ENCODE measurements around the gene LRP2. TPM values are rescaled to one million over a fixed set of nuclear protein-coding genes. Genes with fewer than 3 reads are reported as not detected.
A peak's percentile ranks its signal among the peaks of the same experiment; 100 is the strongest.
"Not testable (repeated sequence)": the region's sequence is repeated elsewhere in the genome, so short reads cannot be mapped to it uniquely, and the experiment has no call there.

The LRP2 gene
- polyA plus RNA-seq (2013, experiment 1 of 2): 2.7 TPM
- 2.8 TPM for polyA plus RNA-seq (2013, experiment 2 of 2)

DNA sequence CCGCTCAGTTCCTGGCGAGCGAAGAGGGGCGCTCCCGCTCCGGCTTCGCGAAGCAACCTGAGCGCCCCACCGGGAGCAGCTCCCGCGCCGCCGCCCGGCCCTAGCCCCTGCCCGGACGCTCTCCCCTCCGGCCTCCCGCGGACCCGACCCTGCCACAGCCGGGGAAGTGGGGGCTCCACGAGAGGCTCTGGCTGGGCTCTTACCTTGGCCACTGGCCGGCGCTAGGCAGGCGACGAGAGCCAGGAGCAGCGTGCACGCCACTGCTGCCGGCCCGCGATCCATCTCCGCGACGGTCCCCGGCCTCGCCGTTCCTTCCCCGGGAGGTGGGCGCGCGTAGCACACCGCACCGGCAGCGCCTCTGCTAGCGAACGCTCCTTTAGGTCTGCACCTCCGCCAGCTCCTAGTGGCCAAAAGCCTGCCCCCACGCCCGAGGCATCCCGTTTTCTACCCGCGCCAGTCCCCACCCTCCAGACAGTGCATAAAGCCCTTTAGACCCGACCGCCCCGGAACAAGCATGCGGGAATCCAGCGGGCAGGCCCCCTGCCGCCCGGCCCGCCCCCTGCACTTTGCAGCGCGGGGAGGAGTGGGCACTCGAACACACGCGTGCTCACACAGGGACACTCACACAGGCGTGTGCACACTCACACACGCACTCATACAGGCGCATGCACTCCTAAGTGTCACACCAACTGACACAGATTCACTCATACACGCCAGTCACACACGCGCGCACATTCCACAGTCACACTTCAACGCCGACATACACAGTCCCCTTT is at the start of gene LRP2:
LRP2 (minus strand) TSS at position 417 of the 776 bp plus-strand sequence; CDS start at position 282, 135 bp downstream.
- WGBS, 2 experiments (ENCODE audit: insufficient coverage in 2 of 2): 1% methylated on average over 57 to 61 of the region's 75 CpGs
- H3K36me3 ChIP-seq (ENCODE audit: control insufficient read depth, insufficient read depth, low read length): no peaks in the 10 kb centered on the region
- peak within 1 kb of the TSS; percentile 44 for H3K4me3 ChIP-seq (ENCODE audit: extremely low read depth, insufficient read depth, low read length, poor library complexity, severe bottlenecking)
- H3K27ac ChIP-seq (ENCODE audit: low read depth, low read length, severe bottlenecking): no peak within 1 kb of the TSS
- peaks cover 20% of the 10 kb centered on the region for H3K4me1 ChIP-seq (ENCODE audit: control insufficient read depth, insufficient read depth, low read length, poor library complexity, severe bottlenecking)
- H3K9me3 ChIP-seq (ENCODE audit: control insufficient read depth, low read length): no peaks in the 10 kb centered on the region

DNA sequence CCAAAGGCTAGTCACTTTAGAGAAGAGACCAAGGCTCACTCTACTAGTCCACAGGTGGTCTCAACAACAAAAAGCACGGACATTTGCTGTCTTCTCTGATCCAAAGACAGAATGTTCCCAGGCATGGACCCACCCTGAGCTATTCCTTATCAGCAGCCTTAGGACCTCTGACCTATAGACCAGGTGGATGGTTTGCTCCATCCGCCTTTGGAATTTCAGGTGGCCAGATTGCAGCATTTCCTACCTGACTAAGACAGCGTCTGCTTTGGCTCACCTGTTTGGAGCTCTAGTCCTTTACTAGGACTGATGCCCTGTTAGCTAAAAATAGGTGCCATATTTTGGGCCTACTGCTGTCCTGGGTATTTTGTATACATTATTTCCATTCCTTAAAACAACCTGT is 44.6 kb upstream of the LRP2 start:
- no peak overlapping the region for H3K4me3 ChIP-seq (ENCODE audit: extremely low read depth, insufficient read depth, low read length, poor library complexity, severe bottlenecking)
- 85 to 93% methylated on average over 3 of the region's 3 CpGs for WGBS, 2 experiments (ENCODE audit: insufficient coverage in 2 of 2)
- H3K9me3 ChIP-seq (ENCODE audit: control insufficient read depth, low read length): no peaks in the 10 kb centered on the region
- no peak overlapping the region for H3K27ac ChIP-seq (ENCODE audit: low read depth, low read length, severe bottlenecking)
- no peaks in the 10 kb centered on the region for H3K36me3 ChIP-seq (ENCODE audit: control insufficient read depth, insufficient read depth, low read length)
- no peaks in the 10 kb centered on the region for H3K4me1 ChIP-seq (ENCODE audit: control insufficient read depth, insufficient read depth, low read length, poor library complexity, severe bottlenecking)

DNA sequence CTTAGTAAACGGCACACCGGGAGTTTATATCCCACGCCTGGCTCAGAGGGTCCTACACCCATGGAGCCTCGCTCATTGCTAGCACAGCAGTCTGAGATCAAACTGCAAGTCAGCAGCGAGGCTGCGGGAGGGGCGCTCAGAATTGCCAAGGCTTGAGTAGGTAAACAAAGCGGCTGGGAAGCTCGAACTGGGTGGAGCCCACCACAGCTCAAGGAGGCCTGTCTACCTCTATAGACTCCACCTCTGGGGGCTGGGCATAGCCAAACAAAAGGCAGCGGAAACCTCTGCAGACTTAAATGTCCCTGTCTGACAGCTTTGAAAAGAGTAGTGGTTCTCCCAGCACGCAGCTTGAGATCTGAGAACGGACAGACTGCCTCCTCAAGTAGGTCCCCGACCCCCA is 37.2 kb upstream of the LRP2 start:
- not testable (repeated sequence) for H3K9me3 ChIP-seq (ENCODE audit: control insufficient read depth, low read length); H3K4me3 ChIP-seq (ENCODE audit: extremely low read depth, insufficient read depth, low read length, poor library complexity, severe bottlenecking); H3K36me3 ChIP-seq (ENCODE audit: control insufficient read depth, insufficient read depth, low read length); H3K4me1 ChIP-seq (ENCODE audit: control insufficient read depth, insufficient read depth, low read length, poor library complexity, severe bottlenecking); H3K27ac ChIP-seq (ENCODE audit: low read depth, low read length, severe bottlenecking)
- WGBS, 2 experiments (ENCODE audit: insufficient coverage in 2 of 2): 88 to 89% methylated on average over 5 to 10 of the region's 13 CpGs

DNA sequence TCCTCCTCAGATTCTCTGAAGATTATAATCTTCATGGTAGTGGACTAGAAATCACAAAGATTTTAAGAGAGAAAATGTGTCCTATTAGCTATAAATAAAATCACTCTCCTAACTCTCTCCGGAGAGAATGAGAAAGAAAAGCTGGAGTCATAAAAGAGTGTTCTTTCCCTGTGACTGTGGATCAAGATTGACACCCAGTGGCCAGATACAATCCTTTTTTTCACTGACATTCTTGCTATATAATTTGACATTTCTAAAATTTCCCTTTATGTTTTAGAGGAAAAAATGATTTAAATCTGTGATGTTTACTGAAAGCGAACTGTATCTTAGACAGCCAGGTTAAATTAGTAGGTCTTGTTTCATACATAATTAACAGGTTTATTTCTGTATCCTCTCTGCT is 35.4 kb upstream of the LRP2 start:
- Histone ChIP-seq H3K27ac (ENCODE audit: low read depth, low read length, severe bottlenecking) (no peak overlapping the region), H3K4me3 (ENCODE audit: extremely low read depth, insufficient read depth, low read length, poor library complexity, severe bottlenecking) (no peak overlapping the region), H3K36me3 (ENCODE audit: control insufficient read depth, insufficient read depth, low read length) (no peaks in the 10 kb centered on the region), H3K4me1 (ENCODE audit: control insufficient read depth, insufficient read depth, low read length, poor library complexity, severe bottlenecking) (peaks cover 7% of the 10 kb centered on the region), H3K9me3 (ENCODE audit: control insufficient read depth, low read length) (no peaks in the 10 kb centered on the region)
- no CpG with 5 or more reads among the region's 2 CpGs for WGBS, 2 experiments (ENCODE audit: insufficient coverage in 2 of 2)

DNA sequence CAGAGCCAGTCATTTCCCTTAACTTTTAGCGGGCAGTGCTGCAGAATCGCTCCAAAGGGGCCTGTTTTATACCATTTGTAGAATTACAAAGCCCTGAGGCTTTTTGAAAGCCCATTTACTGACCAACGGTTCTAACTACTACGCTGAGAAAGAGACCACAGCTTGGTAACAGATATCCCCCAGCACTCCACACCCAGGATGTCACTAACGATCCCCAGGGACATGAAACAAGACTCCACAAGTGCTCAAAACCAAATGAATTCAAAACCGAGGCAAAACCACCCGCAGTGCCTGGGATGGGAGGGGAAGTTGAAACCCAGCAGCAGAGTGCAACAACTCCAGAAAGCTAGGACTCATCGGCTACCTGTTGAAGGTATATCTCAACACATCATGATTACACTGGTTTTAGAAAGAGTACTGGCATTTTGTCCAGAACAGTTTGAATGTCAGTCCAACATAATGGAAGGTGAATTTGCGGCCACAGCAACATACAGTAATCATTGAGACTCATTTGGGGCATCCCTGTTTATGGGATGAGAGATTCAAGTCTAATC is 33.6 kb upstream of the LRP2 start:
- 85 to 98% methylated on average over 4 to 5 of the region's 9 CpGs for WGBS, 2 experiments (ENCODE audit: insufficient coverage in 2 of 2)
- Histone ChIP-seq H3K4me1 (ENCODE audit: control insufficient read depth, insufficient read depth, low read length, poor library complexity, severe bottlenecking) (peaks cover 7% of the 10 kb centered on the region), H3K27ac (ENCODE audit: low read depth, low read length, severe bottlenecking) (no peak overlapping the region), H3K9me3 (ENCODE audit: control insufficient read depth, low read length) (no peaks in the 10 kb centered on the region), H3K36me3 (ENCODE audit: control insufficient read depth, insufficient read depth, low read length) (no peaks in the 10 kb centered on the region), H3K4me3 (ENCODE audit: extremely low read depth, insufficient read depth, low read length, poor library complexity, severe bottlenecking) (no peak overlapping the region)

DNA sequence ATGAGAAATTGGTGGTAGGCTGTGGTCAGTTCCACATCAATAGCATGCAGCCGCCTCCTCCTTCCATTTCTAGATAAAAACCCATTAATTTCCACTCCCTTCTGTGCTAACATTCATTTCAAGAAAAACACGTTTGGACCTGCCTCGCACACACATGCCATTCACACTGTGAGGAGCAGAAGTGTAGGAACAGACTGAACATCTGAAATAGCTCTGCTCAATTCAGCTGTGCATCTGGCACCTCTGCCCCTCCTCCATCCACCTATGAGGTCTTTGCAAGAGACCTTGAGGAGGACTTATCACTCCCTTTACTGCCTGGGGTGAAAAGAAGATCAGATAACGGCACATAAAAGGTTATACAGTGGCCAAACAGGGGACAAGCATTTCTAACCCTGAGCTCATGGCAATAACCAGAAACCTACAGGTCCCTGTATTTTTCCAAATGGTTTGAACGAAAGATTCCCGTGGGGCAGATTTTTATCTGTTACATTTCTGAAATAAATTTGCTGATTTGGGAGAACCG is 30.8 kb upstream of the LRP2 start:
- WGBS, 2 experiments (ENCODE audit: insufficient coverage in 2 of 2): 51 to 57% methylated on average over 3 of the region's 7 CpGs
- no peak overlapping the region for H3K27ac ChIP-seq (ENCODE audit: low read depth, low read length, severe bottlenecking)
- no peaks in the 10 kb centered on the region for H3K9me3 ChIP-seq (ENCODE audit: control insufficient read depth, low read length)
- peaks cover 7% of the 10 kb centered on the region for H3K4me1 ChIP-seq (ENCODE audit: control insufficient read depth, insufficient read depth, low read length, poor library complexity, severe bottlenecking)
- H3K4me3 ChIP-seq (ENCODE audit: extremely low read depth, insufficient read depth, low read length, poor library complexity, severe bottlenecking): no peak overlapping the region
- H3K36me3 ChIP-seq (ENCODE audit: control insufficient read depth, insufficient read depth, low read length): no peaks in the 10 kb centered on the region

DNA sequence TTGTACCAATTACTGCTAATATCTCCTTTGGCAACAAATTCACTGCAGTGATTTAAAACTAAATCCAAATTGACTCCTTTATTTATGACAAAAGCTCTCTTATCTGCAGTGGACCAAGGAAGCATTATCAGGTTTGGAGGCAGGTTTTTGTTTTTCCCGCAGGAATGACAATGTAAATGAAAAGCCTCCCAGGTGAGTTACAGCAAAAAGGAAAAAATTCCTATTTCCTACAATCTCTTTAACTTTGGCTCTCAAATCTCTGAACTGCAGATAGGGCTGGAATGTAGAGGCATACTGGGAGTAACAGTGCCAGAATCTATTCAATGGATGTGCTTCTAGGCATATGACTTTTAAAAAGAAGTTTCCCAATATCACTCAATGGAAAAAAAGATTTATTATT is 28.9 kb upstream of the LRP2 start:
- H3K4me3 ChIP-seq (ENCODE audit: extremely low read depth, insufficient read depth, low read length, poor library complexity, severe bottlenecking): no peak overlapping the region
- no peak overlapping the region for H3K27ac ChIP-seq (ENCODE audit: low read depth, low read length, severe bottlenecking)
- no peaks in the 10 kb centered on the region for H3K9me3 ChIP-seq (ENCODE audit: control insufficient read depth, low read length)
- no peaks in the 10 kb centered on the region for H3K36me3 ChIP-seq (ENCODE audit: control insufficient read depth, insufficient read depth, low read length)
- peaks cover 7% of the 10 kb centered on the region for H3K4me1 ChIP-seq (ENCODE audit: control insufficient read depth, insufficient read depth, low read length, poor library complexity, severe bottlenecking)
- WGBS, 2 experiments (ENCODE audit: insufficient coverage in 2 of 2): no CpG with 5 or more reads among the region's 1 CpG

DNA sequence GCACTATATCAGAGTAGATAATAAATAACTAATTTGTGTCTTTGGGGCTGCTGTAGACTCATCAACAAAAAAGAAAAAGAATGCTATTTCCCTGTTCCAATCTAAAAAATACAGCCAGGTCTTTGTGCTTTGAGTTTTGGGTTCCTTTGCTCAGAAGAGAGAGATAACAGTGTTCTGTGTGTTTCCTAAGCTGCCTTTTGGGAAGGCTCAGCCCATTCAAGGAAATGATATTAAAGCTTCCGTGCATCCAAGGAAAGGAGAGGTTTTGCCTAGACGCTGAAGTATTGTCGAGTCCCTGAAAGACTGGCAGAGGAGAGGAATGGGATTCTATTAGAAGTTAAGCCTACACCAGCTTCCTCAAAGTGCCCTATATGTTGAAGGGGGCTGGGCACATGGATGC is 25.8 kb upstream of the LRP2 start:
- Histone ChIP-seq H3K36me3 (ENCODE audit: control insufficient read depth, insufficient read depth, low read length) (no peaks in the 10 kb centered on the region), H3K4me3 (ENCODE audit: extremely low read depth, insufficient read depth, low read length, poor library complexity, severe bottlenecking) (no peak overlapping the region), H3K27ac (ENCODE audit: low read depth, low read length, severe bottlenecking) (no peak overlapping the region), H3K9me3 (ENCODE audit: control insufficient read depth, low read length) (no peaks in the 10 kb centered on the region), H3K4me1 (ENCODE audit: control insufficient read depth, insufficient read depth, low read length, poor library complexity, severe bottlenecking) (peaks cover 3% of the 10 kb centered on the region)
- WGBS, 2 experiments (ENCODE audit: insufficient coverage in 2 of 2): 75 to 80% methylated on average over 2 to 3 of the region's 3 CpGs

DNA sequence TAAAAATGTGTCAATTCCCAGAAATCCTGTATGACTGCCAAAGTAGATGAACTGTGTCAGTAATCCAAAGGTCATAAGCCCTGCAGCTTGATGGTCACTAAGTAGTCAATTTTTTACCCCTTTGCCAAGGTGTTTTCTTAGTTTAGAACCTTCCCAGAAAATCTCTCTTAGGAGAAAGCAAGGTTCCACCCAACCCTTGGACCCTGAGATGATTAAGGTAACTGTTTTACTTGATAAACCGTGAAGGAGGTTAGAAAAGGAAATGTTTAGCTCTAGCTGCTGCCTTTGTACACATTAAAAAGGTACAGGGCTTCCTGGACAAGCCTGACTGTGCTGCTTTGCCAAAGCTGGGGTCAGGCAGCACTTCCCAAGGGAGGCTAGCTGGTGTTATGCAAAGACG is 24.4 kb upstream of the LRP2 start:
- H3K36me3 ChIP-seq (ENCODE audit: control insufficient read depth, insufficient read depth, low read length): no peaks in the 10 kb centered on the region
- H3K4me3 ChIP-seq (ENCODE audit: extremely low read depth, insufficient read depth, low read length, poor library complexity, severe bottlenecking): no peak overlapping the region
- no peaks in the 10 kb centered on the region for H3K4me1 ChIP-seq (ENCODE audit: control insufficient read depth, insufficient read depth, low read length, poor library complexity, severe bottlenecking)
- H3K27ac ChIP-seq (ENCODE audit: low read depth, low read length, severe bottlenecking): no peak overlapping the region
- WGBS, 2 experiments (ENCODE audit: insufficient coverage in 2 of 2): 75 to 94% methylated on average over 2 of the region's 2 CpGs
- no peaks in the 10 kb centered on the region for H3K9me3 ChIP-seq (ENCODE audit: control insufficient read depth, low read length)

DNA sequence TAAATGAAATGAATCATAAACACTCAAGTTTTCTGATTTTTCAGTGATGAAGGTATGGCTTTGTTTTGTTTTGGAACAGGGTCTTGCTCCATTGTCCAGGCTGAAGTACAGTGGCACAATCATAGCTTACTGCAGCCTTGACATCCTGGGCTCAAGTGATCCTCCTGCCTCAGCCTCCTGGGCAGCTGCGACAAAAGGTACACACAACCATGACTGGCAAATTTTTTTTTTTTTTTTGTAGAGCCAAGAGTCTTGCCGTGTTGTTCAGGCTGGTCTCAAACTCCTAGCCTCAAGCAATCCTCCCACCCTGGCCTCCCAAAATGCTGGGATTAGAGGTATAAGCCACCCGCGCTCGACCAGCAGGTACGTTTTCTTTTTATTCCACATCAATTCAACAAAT is 22.5 kb upstream of the LRP2 start:
- WGBS, 2 experiments (ENCODE audit: insufficient coverage in 2 of 2): 50% methylated on average over 1 of the region's 6 CpGs; no CpG with 5 or more reads in 1 of the 2 experiments
- Histone ChIP-seq H3K9me3 (ENCODE audit: control insufficient read depth, low read length) (no peaks in the 10 kb centered on the region), H3K4me1 (ENCODE audit: control insufficient read depth, insufficient read depth, low read length, poor library complexity, severe bottlenecking) (no peaks in the 10 kb centered on the region)

DNA sequence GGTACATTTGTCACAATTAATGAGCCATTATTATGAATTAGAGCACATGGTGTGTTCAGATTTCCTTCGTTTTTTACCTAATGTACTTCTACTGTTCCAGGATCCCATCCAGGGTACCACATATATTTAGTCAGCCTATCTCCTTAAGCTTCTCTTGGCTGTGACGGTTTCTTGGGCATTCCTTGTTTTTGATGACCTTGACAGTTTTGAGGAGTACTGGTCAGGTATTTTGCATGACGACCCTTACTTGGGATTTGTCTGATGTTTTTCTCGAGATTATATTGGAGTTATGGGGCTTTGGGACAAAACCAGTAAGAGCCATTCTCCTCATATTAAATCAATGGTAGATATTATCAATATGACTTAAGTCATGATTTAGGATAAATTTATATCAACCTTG is 10.2 kb upstream of the LRP2 start:
- H3K36me3 ChIP-seq (ENCODE audit: control insufficient read depth, insufficient read depth, low read length): no peaks in the 10 kb centered on the region
- no peaks in the 10 kb centered on the region for H3K9me3 ChIP-seq (ENCODE audit: control insufficient read depth, low read length)
- no peak overlapping the region for H3K27ac ChIP-seq (ENCODE audit: low read depth, low read length, severe bottlenecking)
- 100% methylated on average over 1 of the region's 4 CpGs; no CpG with 5 or more reads in 1 of the 2 experiments for WGBS, 2 experiments (ENCODE audit: insufficient coverage in 2 of 2)
- H3K4me1 ChIP-seq (ENCODE audit: control insufficient read depth, insufficient read depth, low read length, poor library complexity, severe bottlenecking): no peaks in the 10 kb centered on the region
- H3K4me3 ChIP-seq (ENCODE audit: extremely low read depth, insufficient read depth, low read length, poor library complexity, severe bottlenecking): no peak overlapping the region

More for the DNA sequence above, 22.5 kb upstream of the LRP2 start:
- no peaks in the 10 kb centered on the region for H3K36me3 ChIP-seq (ENCODE audit: control insufficient read depth, insufficient read depth, low read length)
- H3K27ac ChIP-seq (ENCODE audit: low read depth, low read length, severe bottlenecking): no peak overlapping the region
- no peak overlapping the region for H3K4me3 ChIP-seq (ENCODE audit: extremely low read depth, insufficient read depth, low read length, poor library complexity, severe bottlenecking)
